HG03025 (cell line): Measurements from ENCODE around the gene SLC35E4.
A peak's percentile ranks its signal among the peaks of the same experiment; 100 is the strongest.
"Not testable (repeated sequence)": the region's sequence is repeated elsewhere in the genome, so short reads cannot be mapped to it uniquely, and the experiment has no call there.

Experiments
- ATAC-seq: cut with Tn5 transposase; IDR thresholded peaks from one replicate; pipeline ENCODE4 v1.9.1; 2021; ENCODE audit warnings: mild to moderate bottlenecking, moderate library complexity; ENCODE audit not compliant: unreplicated experiment, low FRiP score

Gene SLC35E4

GRCh38 chr22:30635273-30636225, at the start of gene SLC35E4:
TSS of gene SLC35E4 (plus strand) at chr22:30635781. CDS start at chr22:30636451, 670 bp downstream.
- peak; percentile 73 for ATAC-seq

- no peak for ATAC-seq
These were observed 49.2 kb upstream of the SLC35E4 start for GRCh38 chr22:30586414-30586813.

DNA sequence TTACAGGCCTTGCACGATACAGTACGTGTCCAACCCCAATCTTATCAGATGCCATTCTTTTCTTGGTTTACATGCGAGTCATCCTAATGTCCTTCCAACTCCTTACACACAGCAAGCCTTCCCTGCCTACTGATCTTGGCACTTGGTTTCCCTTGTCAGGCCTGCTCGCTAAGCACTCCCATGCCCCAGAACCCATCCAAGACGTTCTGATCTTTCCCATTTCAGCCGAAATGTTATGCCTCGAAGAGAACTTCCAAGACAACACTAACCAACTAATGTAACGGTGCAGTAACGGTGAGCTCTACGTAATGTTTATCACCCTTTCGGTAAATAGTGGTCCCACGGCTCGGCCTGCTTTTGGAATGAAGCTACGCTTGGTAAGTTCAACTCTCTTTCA, 44.4 kb upstream of the SLC35E4 start:
- ATAC-seq: no peak

GRCh38 chr22:30591588-30592359, 43.8 kb upstream of the SLC35E4 start, which contains the start of gene PES1:
TSS of gene PES1 (minus strand) at chr22:30591910. CDS start at chr22:30591833, 77 bp downstream.
- ATAC-seq: peak; percentile 93

DNA sequence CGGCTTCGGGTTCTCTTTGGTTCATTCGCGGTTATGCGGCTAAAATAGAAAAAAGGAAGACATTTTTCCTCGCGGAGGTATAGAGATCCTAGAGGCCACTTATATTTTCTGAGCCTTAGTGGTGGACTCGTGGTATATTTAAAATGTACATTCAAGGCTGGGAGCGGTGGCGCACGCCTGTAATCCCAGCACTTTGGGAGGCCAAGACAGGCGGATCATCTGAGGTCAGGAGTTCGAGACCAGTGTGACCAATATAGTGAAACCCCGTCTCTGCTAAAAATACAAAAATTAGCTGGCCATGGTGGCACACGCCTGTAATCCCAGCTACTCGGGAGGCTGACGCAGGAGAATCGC, 43.2 kb upstream of the SLC35E4 start:
- not testable (repeated sequence) for ATAC-seq

GRCh38 chr22:30596199-30596598, 39.4 kb upstream of the SLC35E4 start:
- ATAC-seq: no peak

GRCh38 chr22:30596886-30597285, 38.7 kb upstream of the SLC35E4 start:
- ATAC-seq: no peak

DNA sequence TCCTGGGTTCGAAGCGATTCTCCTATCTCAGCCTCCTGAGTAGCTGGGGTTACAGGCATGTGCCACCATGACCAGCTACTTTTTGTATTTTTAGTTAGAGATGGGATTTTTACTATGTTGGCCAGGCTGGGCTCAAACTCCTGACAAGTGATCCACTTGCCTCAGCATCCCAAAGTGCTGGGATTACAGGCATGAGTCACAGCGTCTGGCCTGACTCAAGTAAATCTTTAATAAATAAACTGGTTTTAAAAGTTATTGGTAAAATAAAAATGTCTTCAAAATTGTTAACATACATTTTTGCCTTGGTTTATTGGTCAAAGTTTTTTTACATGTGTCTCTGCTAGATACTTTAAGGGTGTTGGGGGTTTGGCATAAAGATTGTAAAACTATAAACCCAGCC, 36.6 kb upstream of the SLC35E4 start:
- no peak for ATAC-seq

- no peak for ATAC-seq
These were observed 34.7 kb upstream of the SLC35E4 start for GRCh38 chr22:30600921-30601320.

GRCh38 chr22:30601464-30601863, 34.1 kb upstream of the SLC35E4 start:
- ATAC-seq: no peak

DNA sequence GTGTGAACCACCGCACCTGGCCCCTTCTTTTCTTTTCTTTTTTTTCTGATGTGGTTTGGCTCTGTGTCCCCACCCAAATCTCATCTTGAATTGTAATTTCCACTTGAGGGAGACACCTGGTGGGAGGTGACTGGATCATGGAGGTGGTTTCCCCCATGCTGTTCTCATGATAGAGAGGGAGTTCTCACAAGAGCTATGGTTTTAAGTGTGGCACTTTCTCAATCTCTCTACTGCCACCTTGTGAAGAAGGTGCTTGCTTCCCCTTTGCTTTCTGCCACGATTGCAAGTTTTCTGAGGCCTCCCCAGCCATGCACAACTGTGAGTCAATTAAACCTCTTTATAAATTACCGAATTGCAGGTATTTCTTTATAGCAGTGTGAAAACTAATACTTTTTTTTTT, 33.5 kb upstream of the SLC35E4 start:
- ATAC-seq: no peak

GRCh38 chr22:30603801-30604200, 31.8 kb upstream of the SLC35E4 start:
- ATAC-seq: no peak

GRCh38 chr22:30604723-30605122, 30.9 kb upstream of the SLC35E4 start:
- ATAC-seq: no peak

DNA sequence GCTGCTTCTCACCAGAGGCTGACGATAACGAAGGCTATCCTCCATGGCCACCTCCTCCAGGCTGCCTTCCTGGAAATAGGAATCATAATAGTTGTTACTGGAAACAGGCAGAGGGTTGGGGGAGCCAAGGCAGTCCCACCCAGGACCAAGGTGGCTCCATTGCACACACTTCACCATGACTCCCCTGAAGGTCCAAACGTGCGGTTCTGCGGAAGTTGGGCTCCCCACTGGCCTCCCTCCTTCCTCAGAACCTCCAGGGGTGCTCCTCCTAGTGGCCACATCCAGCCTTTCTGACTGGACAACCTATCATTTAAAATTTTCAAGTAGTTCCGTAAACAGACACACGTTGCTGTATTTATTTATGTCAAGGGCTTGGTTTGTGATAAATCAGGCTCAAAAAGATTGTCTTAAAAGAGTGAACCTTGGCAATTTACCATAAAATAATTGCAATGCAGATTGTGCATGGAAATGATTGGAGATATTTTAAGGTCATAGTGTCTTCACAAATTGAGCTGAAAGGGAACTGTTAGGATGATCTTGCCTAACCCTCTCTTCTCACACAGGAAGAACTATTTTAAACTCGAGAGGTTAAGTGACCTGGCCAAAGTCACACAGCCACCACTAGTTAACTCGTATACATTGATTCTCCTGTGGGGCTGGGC, 30.0 kb upstream of the SLC35E4 start:
- ATAC-seq: no peak

DNA sequence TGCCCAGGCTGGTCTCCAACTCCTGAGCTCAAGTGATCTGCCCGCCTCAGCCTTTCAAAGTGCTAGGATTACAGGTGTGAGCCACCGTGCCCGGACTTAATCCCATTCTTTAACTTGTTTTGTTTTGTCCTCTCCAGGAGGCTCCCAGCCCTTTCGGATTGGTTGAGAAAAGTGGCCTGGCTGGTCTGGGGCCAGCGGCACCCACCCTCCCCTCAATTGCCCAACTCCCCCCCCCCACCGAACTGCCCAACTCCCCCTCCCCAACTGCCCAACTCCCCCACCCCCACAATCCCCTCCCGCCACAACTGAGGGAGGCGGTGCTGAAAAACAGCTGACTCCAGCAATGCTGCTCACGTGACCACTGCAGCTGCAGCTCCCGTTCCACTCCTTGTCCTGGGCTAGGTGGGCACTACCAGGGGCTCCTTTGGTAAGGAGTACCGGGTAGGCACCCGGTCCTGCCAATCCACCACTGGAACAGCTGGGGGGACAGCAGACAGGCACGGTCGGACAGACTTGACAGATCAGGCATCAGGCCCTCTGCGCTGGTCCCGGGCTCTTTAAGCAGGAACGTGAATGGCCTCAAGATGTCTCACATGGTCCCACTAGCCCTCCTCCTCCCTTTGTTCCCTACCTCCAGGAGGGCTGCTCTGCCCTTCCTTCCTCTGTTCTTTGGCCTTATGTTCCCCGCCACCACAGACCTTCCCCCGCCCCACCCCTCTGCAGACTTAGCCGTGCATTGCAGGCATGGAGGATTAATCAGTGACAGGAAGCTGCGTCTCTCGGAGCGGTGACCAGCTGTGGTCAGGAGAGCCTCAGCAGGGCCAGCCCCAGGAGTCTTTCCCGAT, 28.9 kb upstream of the SLC35E4 start, which contains the start of gene TCN2:
TSS of gene TCN2 (plus strand) at position 720 of the 845 bp plus-strand sequence. CDS start 158 bp downstream, outside the sequence.
- ATAC-seq: no peak

GRCh38 chr22:30607300-30607930, 28.2 kb upstream of the SLC35E4 start:
- no peak for ATAC-seq

DNA sequence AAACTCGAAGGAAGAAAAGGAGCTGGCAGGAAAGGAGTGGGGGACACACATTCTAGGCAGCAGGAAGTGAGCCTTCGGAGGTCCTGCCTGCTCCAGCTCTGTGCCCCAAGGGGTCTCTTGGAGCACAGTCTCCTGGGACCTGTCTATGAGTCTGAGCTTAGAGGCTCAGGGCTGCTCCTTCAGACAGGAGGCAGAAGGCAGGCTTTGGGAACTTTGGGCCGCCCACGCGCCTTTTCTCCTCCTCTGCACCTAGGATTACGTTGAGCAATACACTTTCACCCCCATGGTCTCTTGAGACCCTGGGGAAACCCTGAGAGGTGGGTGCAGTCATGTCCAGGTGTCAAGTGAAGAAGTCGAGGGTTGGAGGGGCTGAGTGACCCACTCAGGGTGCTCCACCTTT, 27.6 kb upstream of the SLC35E4 start:
- ATAC-seq: no peak

DNA sequence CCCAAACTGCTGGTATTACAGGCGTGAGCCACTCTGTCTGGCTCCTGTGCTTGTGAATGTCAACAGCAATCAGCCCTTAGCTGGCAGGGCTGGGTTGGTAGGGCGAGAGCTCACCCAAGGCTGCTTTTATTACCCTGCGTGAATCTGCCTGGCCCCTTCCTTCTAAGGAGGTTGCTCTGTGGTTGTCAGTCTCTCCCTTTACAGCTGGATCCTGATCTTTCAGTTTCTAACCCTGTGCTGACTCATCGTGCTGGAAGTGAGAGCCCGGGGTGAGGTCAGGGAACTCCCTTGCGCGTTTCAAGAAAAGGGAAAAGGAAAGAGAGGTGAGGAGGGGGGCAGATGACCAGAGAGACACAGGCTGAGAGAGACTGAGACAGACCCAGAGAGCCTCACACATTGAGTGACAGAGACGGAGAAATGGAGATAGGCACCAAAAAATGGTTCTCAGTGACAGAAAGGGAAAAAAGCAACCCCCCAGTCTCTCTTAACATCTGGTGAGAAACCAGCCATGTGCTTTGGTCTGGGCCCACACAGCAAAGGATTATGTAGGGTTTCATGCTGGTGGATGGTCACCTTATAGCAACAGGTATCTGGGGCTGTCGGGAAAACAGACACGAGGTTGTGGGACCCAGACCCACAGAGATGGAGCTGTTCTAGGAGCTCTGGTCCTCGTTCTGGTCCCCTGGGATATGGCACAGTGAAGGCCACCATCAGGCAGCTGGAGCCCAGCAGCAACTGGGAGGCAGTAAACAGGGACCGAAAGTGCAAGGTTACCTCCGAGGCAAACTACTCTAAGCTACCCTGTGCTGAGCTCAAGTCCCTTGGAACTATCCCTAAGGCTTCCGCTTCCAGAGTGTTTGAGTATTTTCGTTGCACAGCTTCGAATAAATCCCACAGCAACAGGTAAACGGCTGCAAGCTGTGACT, 26.1 kb upstream of the SLC35E4 start:
- ATAC-seq: no peak
